ENCODE data around the gene DACT2.

DACT2 gene

GRCh38 chr6:168305863-168306262 lies 13.7 kb downstream of the DACT2 start:
- TF ChIP-seq CTCF (conservative IDR thresholded peaks at IDR 0.05): no peak
- no peak for TF ChIP-seq ZFX (IDR thresholded peaks at IDR 0.05)
- H3K27ac ChIP-seq: no peak overlapping the region

- no peak for TF ChIP-seq ZFX (IDR thresholded peaks at IDR 0.05)
- no peak for TF ChIP-seq CTCF (conservative IDR thresholded peaks at IDR 0.05)
- no peak overlapping the region for H3K27ac ChIP-seq
Observed at GRCh38 chr6:168305096-168305749, 14.4 kb downstream of the DACT2 start.

- TF ChIP-seq CTCF (conservative IDR thresholded peaks at IDR 0.05) (no peak), ZFX (IDR thresholded peaks at IDR 0.05) (no peak)
- H3K27ac ChIP-seq: no peak overlapping the region
Observed at GRCh38 chr6:168304752-168305015, 14.9 kb downstream of the DACT2 start.

GRCh38 chr6:168303982-168304751 lies 15.4 kb downstream of the DACT2 start:
- no peak overlapping the region for H3K27ac ChIP-seq
- TF ChIP-seq CTCF (conservative IDR thresholded peaks at IDR 0.05): no peak
- no peak for TF ChIP-seq ZFX (IDR thresholded peaks at IDR 0.05)

GRCh38 chr6:168302534-168302933 lies 17.0 kb downstream of the DACT2 start:
- TF ChIP-seq ZFX (IDR thresholded peaks at IDR 0.05): no peak
- no peak for TF ChIP-seq CTCF (conservative IDR thresholded peaks at IDR 0.05)

GRCh38 chr6:168301648-168302398 lies 17.8 kb downstream of the DACT2 start:
- no peak overlapping the region for H3K27ac ChIP-seq

More at GRCh38 chr6:168302534-168302933, 17.0 kb downstream of the DACT2 start:
- no peak overlapping the region for H3K27ac ChIP-seq

More at GRCh38 chr6:168301648-168302398, 17.8 kb downstream of the DACT2 start:
- no peak for TF ChIP-seq CTCF (conservative IDR thresholded peaks at IDR 0.05)
- no peak for TF ChIP-seq ZFX (IDR thresholded peaks at IDR 0.05)

Measured in C4-2B (cell line).